SK-N-SH (cell line): ENCODE data around the gene RAD51B. TPM values are rescaled to one million over a fixed set of nuclear protein-coding genes. Genes with fewer than 3 reads are reported as not detected.

Experiments
- CTCF ChIA-PET: fragments of 300-600, 350-600 bp; formaldehyde crosslinking; extraction: SDS; loops from one replicate; lab custom pipeline; 2021; lab: Yijun Ruan, JAX
- POLR2A ChIA-PET: fragments of 350-600 bp; sonication (Branson Sonifier 250); formaldehyde crosslinking; extraction: SDS; loops from one replicate; lab custom pipeline; 2020; ENCODE audit warnings: antibody characterized with exemption, inconsistent platforms; lab: Yijun Ruan, JAX
- DNase-seq: peaks from one replicate; pipeline ENCODE4 v3.0.0; 2012
- H2AFZ ChIP-seq: fragments of 200-600 bp; sonication (generic); 2 replicates; pipeline ENCODE4 v1.8.1; 2016; ENCODE audit warnings: antibody characterized with exemption, mild to moderate bottlenecking, low read depth
- H3F3A ChIP-seq: fragments of 200-600 bp; sonication (generic); replicated peaks from 2 replicates; pipeline ENCODE3; 2016; ENCODE audit warnings: antibody characterized with exemption, mild to moderate bottlenecking; ENCODE audit not compliant: insufficient read depth
- H3K27ac ChIP-seq, 2 experiments: fragments of 200-500 bp in 1 of 2; fragments of 200-600 bp in 1 of 2; sonication (Bioruptor generic) in 1 of 2; sonication (generic), shearing (Covaris generic) in 1 of 2; 2 replicates each; pipeline versions ENCODE4 v1.5.1 to v1.6.1; 2014 to 2016; ENCODE audit warnings: low read depth in 2 of 2, inconsistent platforms in 1 of 2, low read length in 1 of 2, mild to moderate bottlenecking in 1 of 2, mixed read lengths in 1 of 2
- H3K27me3 ChIP-seq: fragments of 200-600 bp; sonication (generic), shearing (Covaris generic); 2 replicates; pipeline ENCODE4 v1.6.1; 2016; ENCODE audit warnings: mixed run types; ENCODE audit not compliant: insufficient read depth
- H3K36me3 ChIP-seq, 2 experiments: fragments of 200-500 bp in 1 of 2; fragments of 200-600 bp in 1 of 2; sonication (Bioruptor generic) in 1 of 2; sonication (generic) in 1 of 2; replicated peaks in 1 of 2; 2 replicates each; pipeline versions ENCODE3 to v1.5.1; 2014 to 2016; ENCODE audit warnings: low read length in 1 of 2, mild to moderate bottlenecking in 1 of 2; ENCODE audit not compliant: insufficient read depth in 2 of 2, control insufficient read depth in 1 of 2
- H3K4me1 ChIP-seq, 2 experiments: fragments of 200-500 bp in 1 of 2; fragments of 200-600 bp in 1 of 2; sonication (Bioruptor generic) in 1 of 2; sonication (generic), shearing (Covaris generic) in 1 of 2; 2 replicates each; pipeline versions ENCODE4 v1.5.1 to v1.6.1; 2014 to 2016; ENCODE audit warnings: low read depth in 1 of 2, low read length in 1 of 2, mixed run types in 1 of 2; ENCODE audit not compliant: insufficient read depth in 2 of 2, control insufficient read depth in 1 of 2
- H3K4me2 ChIP-seq: fragments of 200-600 bp; sonication (generic), shearing (Covaris generic); 2 replicates; pipeline ENCODE4 v1.6.1; 2017; ENCODE audit warnings: mixed run types
- H3K4me3 ChIP-seq, 2 experiments: fragments of 200-500 bp in 1 of 2; fragments of 200-600 bp in 1 of 2; sonication (Bioruptor generic) in 1 of 2; sonication (generic), shearing (Covaris generic) in 1 of 2; 2 replicates each; pipeline versions ENCODE4 v1.5.1 to v1.8.1; 2014 to 2016; ENCODE audit warnings: low read depth in 2 of 2, inconsistent platforms in 1 of 2, low read length in 1 of 2, mild to moderate bottlenecking in 1 of 2, mixed read lengths in 1 of 2, moderate library complexity in 1 of 2
- H3K79me2 ChIP-seq: fragments of 200-600 bp; sonication (generic); 2 replicates; pipeline ENCODE4 v1.8.1; 2017; ENCODE audit warnings: mild to moderate bottlenecking; ENCODE audit not compliant: insufficient read depth
- H3K9ac ChIP-seq: fragments of 200-600 bp; sonication (generic); 2 replicates; pipeline ENCODE4 v1.6.1; 2017; ENCODE audit warnings: mixed run types
- H3K9me2 ChIP-seq: fragments of 200-600 bp; sonication (generic); 2 replicates; pipeline ENCODE4 v1.6.1; 2017; ENCODE audit warnings: mixed run types
- H3K9me3 ChIP-seq: fragments of 200-600 bp; sonication (generic); 2 replicates; pipeline ENCODE4 v1.6.1; 2017; ENCODE audit warnings: mixed run types, mild to moderate bottlenecking, moderate library complexity
- H4K20me1 ChIP-seq: fragments of 200-600 bp; sonication (generic); 2 replicates; pipeline ENCODE4 v1.6.1; 2017; ENCODE audit warnings: mild to moderate bottlenecking, mixed run types; ENCODE audit not compliant: insufficient read depth
- CHD2 ChIP-seq: fragments of 150-350 bp; IDR thresholded peaks from 2 replicates; pipeline ENCODE4 v1.6.1; 2018; ENCODE audit warnings: low read length; ENCODE audit not compliant: partially characterized antibody
- EZH2phosphoT487 ChIP-seq: fragments of 200-600 bp; sonication (generic); IDR thresholded peaks from 2 replicates; pipeline ENCODE4 v1.6.1; 2017; ENCODE audit warnings: low read depth, mixed run types, mild to moderate bottlenecking, antibody characterized with exemption, moderate library complexity, borderline replicate concordance
- FOXJ3 ChIP-seq: sonication (generic); formaldehyde crosslinking; IDR thresholded peaks from 2 replicates; pipeline ENCODE4 v1.5.1; 2020; ENCODE audit warnings: mild to moderate bottlenecking, missing genetic modification reagents
- GABPA ChIP-seq: IDR thresholded peaks from 2 replicates; pipeline ENCODE4 v1.4.0; 2012; ENCODE audit warnings: low read depth, mild to moderate bottlenecking
- GATA2 ChIP-seq: sonication (generic); formaldehyde crosslinking; IDR thresholded peaks from 2 replicates; pipeline ENCODE4 v1.5.0; 2020; ENCODE audit warnings: mild to moderate bottlenecking, missing genetic modification reagents
- JUND ChIP-seq: IDR thresholded peaks from 2 replicates; pipeline ENCODE4 v1.4.0; 2012
- MEF2A ChIP-seq: IDR thresholded peaks from 2 replicates; pipeline ENCODE4 v1.4.0; 2012; ENCODE audit warnings: low read depth, borderline replicate concordance
- MXI1 ChIP-seq: IDR thresholded peaks from 2 replicates; pipeline ENCODE4 v1.6.1; 2012; ENCODE audit warnings: mild to moderate bottlenecking, low read depth, low read length, improper control_type of control experiment
- NRF1 ChIP-seq: IDR thresholded peaks from 2 replicates; pipeline ENCODE4 v1.6.1; 2012; ENCODE audit warnings: low read depth, mild to moderate bottlenecking, low read length
- POLR2AphosphoS5 ChIP-seq: IDR thresholded peaks from 2 replicates; pipeline ENCODE4 v1.6.1; 2012; ENCODE audit warnings: low read depth, low read length
- RAD21 ChIP-seq: IDR thresholded peaks from 2 replicates; pipeline ENCODE4 v1.6.1; 2012; ENCODE audit warnings: mild to moderate bottlenecking, low read length
- RFX5 ChIP-seq: IDR thresholded peaks from 2 replicates; pipeline ENCODE4 v1.6.1; 2012; ENCODE audit warnings: mild to moderate bottlenecking, improper control_type of control experiment, low read length
- SIN3A ChIP-seq: IDR thresholded peaks from 2 replicates; pipeline ENCODE4 v1.6.1; 2012; ENCODE audit warnings: low read depth, mild to moderate bottlenecking, low read length, moderate library complexity, borderline replicate concordance
- YY1 ChIP-seq: IDR thresholded peaks from 2 replicates; pipeline ENCODE4 v1.4.0; 2012; ENCODE audit warnings: low read depth, mild to moderate bottlenecking
- WGBS: methylation state at CpG from one replicate; pipeline ENCODE4 v1.1.6; 2017; ENCODE audit warnings: low lambda C conversion rate; 5-methylcytosine and 5-hydroxymethylcytosine counted together
- polyA plus RNA-seq, 3 experiments: library from polyadenylated mRNA; depleted of rRNA; stranded (reverse); fragments of >200 nt; gene quantifications; 2 replicates each; pipeline ENCODE4 v1.2.3, GENCODE V29; 2012
- TF ChIP-seq, protein P1 (sequence below): fragments of 200-600 bp; sonication (generic); IDR thresholded peaks from 2 replicates; pipeline ENCODE4 v1.6.1; 2017; ENCODE audit warnings: antibody characterized with exemption, mild to moderate bottlenecking, moderate library complexity
- TF ChIP-seq, protein P2 (sequence below): fragments of 150-350 bp; IDR thresholded peaks from 2 replicates; pipeline ENCODE4 v1.6.1; 2016; ENCODE audit warnings: mild to moderate bottlenecking, low read depth, low read length
- TF ChIP-seq, protein P3 (sequence below): IDR thresholded peaks from 2 replicates; pipeline ENCODE4 v1.4.0; 2012; ENCODE audit warnings: low read depth
- TF ChIP-seq, protein P4 (sequence below): IDR thresholded peaks from 2 replicates; pipeline ENCODE4; 2012

Gene RAD51B
- polyA plus RNA-seq, 1 of the 3 experiments (the other 2 are of a cell fraction): 6.0 TPM

DNA sequence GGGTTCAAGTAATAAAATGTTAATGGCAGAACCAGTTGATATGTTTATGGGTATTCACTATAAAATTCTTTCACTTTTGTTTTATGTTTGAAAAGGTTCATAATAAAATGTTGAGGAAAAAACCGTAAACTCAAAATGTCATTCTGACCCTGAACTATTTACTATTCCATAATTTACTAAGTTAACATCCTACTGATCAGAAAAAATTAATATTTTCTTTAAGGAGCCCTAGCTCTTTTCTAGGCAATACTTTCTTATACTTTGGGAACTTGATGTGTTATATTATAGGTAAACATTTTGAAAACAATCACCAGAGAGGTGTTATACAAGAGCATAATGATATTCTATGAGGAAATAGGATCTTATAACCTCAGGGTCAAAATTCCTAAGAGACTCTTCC lies 638.7 kb downstream of the RAD51B start:
- Histone ChIP-seq H3K9ac (no peak overlapping the region), H3F3A (peaks cover 28% of the 10 kb centered on the region), H3K9me2 (no peaks in the 10 kb centered on the region), H3K4me3 (no peak overlapping the region), H3K27ac (peak overlapping the region; percentile 85 to 91), H2AFZ (no peak overlapping the region), H3K4me1 (peaks cover 4 to 10% of the 10 kb centered on the region in 2 experiments; a peak in 3 of 4 replicates), H4K20me1 (no peaks in the 10 kb centered on the region), H3K79me2 (no peaks in the 10 kb centered on the region), H3K36me3 (no peaks in the 10 kb centered on the region), H3K27me3 (no peaks in the 10 kb centered on the region), H3K4me2 (no peak overlapping the region), H3K9me3 (no peaks in the 10 kb centered on the region)
- no peak for DNase-seq
- CTCF ChIA-PET: interaction anchor here (1.1 kb wide), 1 partner anchor 31 kb away, joined by 3 read pairs; no protein-coding TSS in a partner anchor
- WGBS: 4% methylated on average over 1 of the region's 1 CpG
- no peak for TF ChIP-seq RAD21
- TF ChIP-seq, protein P1, sequence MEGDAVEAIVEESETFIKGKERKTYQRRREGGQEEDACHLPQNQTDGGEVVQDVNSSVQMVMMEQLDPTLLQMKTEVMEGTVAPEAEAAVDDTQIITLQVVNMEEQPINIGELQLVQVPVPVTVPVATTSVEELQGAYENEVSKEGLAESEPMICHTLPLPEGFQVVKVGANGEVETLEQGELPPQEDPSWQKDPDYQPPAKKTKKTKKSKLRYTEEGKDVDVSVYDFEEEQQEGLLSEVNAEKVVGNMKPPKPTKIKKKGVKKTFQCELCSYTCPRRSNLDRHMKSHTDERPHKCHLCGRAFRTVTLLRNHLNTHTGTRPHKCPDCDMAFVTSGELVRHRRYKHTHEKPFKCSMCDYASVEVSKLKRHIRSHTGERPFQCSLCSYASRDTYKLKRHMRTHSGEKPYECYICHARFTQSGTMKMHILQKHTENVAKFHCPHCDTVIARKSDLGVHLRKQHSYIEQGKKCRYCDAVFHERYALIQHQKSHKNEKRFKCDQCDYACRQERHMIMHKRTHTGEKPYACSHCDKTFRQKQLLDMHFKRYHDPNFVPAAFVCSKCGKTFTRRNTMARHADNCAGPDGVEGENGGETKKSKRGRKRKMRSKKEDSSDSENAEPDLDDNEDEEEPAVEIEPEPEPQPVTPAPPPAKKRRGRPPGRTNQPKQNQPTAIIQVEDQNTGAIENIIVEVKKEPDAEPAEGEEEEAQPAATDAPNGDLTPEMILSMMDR: no peak
- POLR2A ChIA-PET: no interaction called here

DNA sequence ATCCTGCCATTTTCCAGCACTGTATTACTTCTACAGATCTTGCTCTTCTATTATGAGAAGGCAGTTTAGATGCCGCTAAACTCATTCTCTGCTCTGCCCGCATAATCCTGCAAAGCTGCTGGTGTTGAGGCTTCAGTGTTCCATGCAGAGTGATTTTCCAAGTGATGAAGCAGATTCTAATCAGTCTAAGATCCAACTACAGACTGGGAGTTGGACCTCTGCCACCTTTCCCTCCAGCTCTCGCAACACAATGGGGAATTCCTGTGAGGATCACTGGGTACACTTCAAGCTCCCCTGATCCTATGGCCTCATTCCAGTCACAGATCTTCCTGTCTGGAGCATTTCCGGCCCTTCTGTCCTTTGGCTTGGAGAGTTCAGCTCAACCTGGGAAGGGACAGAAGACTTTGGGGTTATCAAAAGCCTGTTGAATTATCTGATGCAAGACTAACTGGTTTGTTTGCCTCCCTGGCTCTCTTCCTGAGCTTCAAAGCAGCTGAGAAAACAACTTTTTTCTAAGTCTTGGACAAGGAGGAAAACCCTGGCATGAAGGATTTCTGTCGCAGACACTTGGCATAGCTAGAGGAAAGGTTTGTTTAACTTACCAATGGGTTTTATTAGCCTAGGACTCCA lies 639.4 kb downstream of the RAD51B start:
- Histone ChIP-seq H3K27ac (peak overlapping the region; percentile 85 to 91), H3K27me3 (no peaks in the 10 kb centered on the region), H3K9me2 (no peaks in the 10 kb centered on the region), H3K4me2 (peak overlapping the region; percentile 49), H2AFZ (peak overlapping the region; percentile 52), H3K36me3 (no peaks in the 10 kb centered on the region), H3K79me2 (no peaks in the 10 kb centered on the region), H4K20me1 (no peaks in the 10 kb centered on the region), H3K9ac (peak overlapping the region; percentile 24; the same call in 1 of the 2 replicates), H3K4me1 (peaks cover 4 to 10% of the 10 kb centered on the region in 2 experiments; a peak in 3 of 4 replicates), H3F3A (peaks cover 35% of the 10 kb centered on the region), H3K4me3 (no peak overlapping the region), H3K9me3 (no peaks in the 10 kb centered on the region)
- 36% methylated on average over 5 of the region's 5 CpGs for WGBS
- peak; percentile 9 for DNase-seq
- POLR2A ChIA-PET: no interaction called here
- CTCF ChIA-PET: interaction anchor here (1.1 kb wide), 1 partner anchor 30 kb away, joined by 3 read pairs; no protein-coding TSS in a partner anchor
- TF ChIP-seq FOXJ3 (CRISPR knock-in tag) (no peak), POLR2AphosphoS5 (no peak), RFX5 (no peak), MEF2A (peak; percentile 22; the same call in 1 of the 2 replicates), MXI1 (no peak), RAD21 (no peak), NRF1 (no peak), JUND (no peak), GABPA (0 out of 2 replicates have a peak, but pooled peaks have one; percentile 25), YY1 (no peak), GATA2 (CRISPR knock-in tag) (no peak), SIN3A (no peak), EZH2phosphoT487 (no peak), CHD2 (no peak)
- TF ChIP-seq, protein P2, sequence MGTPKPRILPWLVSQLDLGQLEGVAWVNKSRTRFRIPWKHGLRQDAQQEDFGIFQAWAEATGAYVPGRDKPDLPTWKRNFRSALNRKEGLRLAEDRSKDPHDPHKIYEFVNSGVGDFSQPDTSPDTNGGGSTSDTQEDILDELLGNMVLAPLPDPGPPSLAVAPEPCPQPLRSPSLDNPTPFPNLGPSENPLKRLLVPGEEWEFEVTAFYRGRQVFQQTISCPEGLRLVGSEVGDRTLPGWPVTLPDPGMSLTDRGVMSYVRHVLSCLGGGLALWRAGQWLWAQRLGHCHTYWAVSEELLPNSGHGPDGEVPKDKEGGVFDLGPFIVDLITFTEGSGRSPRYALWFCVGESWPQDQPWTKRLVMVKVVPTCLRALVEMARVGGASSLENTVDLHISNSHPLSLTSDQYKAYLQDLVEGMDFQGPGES: no peak
- TF ChIP-seq, protein P3, sequence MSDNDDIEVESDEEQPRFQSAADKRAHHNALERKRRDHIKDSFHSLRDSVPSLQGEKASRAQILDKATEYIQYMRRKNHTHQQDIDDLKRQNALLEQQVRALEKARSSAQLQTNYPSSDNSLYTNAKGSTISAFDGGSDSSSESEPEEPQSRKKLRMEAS: peak; percentile 33; the same call in 1 of the 2 replicates
- TF ChIP-seq, protein P1: no peak
- TF ChIP-seq, protein P4, sequence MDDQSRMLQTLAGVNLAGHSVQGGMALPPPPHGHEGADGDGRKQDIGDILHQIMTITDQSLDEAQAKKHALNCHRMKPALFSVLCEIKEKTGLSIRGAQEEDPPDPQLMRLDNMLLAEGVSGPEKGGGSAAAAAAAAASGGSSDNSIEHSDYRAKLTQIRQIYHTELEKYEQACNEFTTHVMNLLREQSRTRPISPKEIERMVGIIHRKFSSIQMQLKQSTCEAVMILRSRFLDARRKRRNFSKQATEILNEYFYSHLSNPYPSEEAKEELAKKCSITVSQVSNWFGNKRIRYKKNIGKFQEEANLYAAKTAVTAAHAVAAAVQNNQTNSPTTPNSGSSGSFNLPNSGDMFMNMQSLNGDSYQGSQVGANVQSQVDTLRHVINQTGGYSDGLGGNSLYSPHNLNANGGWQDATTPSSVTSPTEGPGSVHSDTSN: no peak
